HG03159 (cell line): ENCODE data around the gene ALG13.
"Not testable (repeated sequence)": the region's sequence is repeated elsewhere in the genome, so short reads cannot be mapped to it uniquely, and the experiment has no call there.

ENCODE experiments used
- ATAC-seq: cut with Tn5 transposase; IDR thresholded peaks from one replicate; pipeline ENCODE4 v1.9.1; 2021; ENCODE audit warnings: mild to moderate bottlenecking, moderate library complexity; ENCODE audit not compliant: unreplicated experiment

The ALG13 gene

GRCh38 chrX:111756486-111756885 is 75.5 kb downstream of the ALG13 start:
- ATAC-seq: no peak

DNA sequence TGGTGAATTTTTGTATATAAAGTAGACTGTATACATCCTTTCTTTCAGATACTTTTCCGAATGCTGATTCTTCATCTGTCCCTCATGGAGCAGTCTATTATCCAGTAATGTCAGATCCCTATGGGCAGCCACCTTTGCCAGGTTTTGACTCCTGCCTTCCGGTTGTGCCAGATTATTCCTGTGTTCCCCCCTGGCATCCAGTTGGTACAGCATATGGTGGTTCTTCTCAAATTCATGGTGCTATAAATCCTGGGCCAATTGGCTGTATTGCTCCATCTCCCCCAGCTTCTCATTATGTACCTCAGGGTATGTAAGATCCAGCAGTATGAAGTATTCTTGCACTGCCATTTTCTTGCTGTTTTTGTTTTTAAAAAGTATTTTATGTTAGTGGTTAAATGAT is 78.7 kb downstream of the ALG13 start:
- ATAC-seq: no peak

DNA sequence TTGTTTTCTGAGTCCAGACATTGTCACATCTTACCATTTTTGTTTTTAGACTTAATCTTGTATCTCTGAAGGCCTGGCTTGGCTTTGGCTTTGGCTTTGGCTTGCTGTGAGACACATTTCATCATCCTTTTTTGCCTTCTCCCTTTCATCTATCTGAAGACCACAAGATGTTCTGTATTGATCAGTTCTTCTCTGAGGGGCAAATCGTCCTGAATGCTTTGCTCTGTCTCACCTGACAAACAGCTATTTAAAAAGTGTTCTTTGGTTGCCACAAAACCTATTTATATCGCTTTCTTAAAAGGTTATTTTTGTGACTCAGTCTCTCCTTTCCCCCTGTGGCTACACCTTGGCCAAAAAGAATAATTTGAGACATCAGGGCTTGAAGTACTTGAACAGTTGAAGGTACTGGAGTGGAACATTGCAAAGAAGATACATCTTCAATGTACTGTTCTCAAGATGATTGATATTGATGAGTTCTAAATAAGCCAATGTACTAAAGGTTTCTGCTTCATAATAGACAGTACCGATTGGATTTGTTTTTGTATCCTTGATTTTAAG is 80.7 kb downstream of the ALG13 start:
- ATAC-seq: no peak

GRCh38 chrX:111778591-111778990 is 97.6 kb downstream of the ALG13 start:
- no peak for ATAC-seq

GRCh38 chrX:111779582-111779981 is 98.6 kb downstream of the ALG13 start:
- ATAC-seq: no peak

DNA sequence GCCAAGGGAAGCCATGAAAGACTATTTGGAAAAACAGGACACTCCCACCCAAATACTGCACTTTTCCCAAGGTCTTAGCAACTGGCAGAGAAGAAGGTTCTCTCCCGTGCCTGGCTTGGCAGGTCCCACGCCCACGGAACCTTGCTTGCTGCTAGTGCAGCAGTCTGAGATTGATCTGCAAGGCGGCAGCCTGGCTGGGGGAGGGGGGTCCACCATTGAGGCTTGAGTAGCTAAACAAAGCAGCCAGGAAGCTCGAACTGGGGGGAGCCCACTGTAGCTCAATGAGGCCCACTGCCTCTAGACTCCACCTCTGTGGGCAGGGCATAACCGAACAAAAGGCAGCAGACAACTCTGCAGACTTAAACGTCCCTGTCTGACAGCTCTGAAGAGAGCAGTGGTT is 103.7 kb downstream of the ALG13 start:
- ATAC-seq: no peak

- ATAC-seq: not testable (repeated sequence)
These were observed 109.1 kb downstream of the ALG13 start for GRCh38 chrX:111790054-111790453.
